Activated CD4-positive, alpha-beta T cell treated with anti-CD3 and anti-CD28 coated beads for 24 hours (primary cell): ENCODE measurements around the gene ULBP1.
"Not testable (repeated sequence)": the region's sequence is repeated elsewhere in the genome, so short reads cannot be mapped to it uniquely, and the experiment has no call there.

Source experiments
- DNase-seq, 2 donors: peaks; one replicate each; pipeline ENCODE4 v3.0.0-alpha.2; 2020; ENCODE audit warnings: low read depth in 2 of 2

Gene ULBP1

GRCh38 chr6:150004783-150005717 is 41.3 kb downstream of the ULBP1 start:
- DNase-seq = peak; percentile 81 to 85

DNA sequence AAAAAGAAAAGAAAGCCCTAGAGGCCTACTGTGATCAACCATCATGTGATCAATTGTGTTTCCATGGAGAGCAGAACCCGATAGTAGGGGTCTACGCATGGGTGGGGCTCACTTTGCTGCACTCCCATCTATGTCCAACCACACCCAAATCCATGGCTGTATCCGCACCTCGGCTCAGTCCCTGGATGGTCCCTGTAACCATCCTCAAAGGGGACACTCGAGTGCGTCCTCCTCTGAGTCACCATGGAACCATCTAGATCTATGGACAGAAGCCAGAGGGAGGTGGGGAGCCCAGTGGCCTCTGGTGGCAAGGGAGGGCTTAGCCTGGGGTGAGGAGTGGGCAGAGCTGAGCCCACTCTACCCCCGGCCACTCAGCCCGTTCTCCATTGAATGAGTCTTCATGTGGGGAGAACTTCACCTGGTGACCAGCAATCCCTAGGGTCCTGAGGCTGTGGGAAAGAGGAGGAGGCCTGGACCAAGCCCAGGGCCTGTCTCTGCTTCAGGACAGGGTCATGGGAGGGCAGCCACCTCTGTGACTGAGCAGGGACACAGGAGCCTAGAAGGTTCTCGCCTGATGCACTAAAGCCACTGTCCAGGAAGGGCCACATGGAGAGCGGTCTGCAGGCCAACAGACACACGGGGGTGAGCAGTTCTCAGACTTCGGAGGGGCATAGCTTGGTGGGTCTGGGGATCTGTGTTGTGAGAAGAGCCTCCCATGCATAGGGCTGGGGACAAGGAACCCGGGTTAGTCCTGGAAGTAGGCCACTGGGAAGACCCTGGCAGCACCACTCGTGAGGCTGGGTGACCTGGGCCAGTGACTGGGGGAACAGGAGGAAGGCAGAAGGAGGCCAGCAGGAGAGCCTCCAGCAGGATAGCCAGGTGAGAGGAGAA is 42.3 kb downstream of the ULBP1 start:
- no peak for DNase-seq

DNA sequence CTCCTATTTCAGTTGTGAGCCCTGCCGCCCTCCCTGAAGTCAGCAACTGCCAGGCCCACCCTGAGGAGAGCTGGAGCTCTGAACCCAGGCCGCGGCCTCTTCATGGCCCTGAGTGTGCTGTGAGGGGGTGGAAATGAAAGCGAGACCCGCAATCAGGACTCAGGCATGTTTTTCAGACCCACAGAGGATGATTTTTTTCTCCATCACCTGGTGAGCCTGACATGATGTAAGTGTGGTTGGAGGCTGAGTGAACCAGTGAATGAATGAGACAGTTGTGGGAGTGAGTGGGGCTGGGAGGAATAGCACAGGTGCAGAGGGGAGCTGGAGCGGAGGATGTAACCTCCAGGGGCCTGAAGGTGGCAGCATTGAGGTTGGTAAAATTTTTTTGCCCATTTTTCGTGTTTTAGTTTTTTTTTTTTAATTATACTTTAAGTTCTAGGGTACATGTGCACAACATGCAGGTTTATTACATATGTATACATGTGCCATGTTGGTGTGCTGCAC is 43.3 kb downstream of the ULBP1 start:
- DNase-seq = peak in 1 of 2 donors; percentile 31

DNA sequence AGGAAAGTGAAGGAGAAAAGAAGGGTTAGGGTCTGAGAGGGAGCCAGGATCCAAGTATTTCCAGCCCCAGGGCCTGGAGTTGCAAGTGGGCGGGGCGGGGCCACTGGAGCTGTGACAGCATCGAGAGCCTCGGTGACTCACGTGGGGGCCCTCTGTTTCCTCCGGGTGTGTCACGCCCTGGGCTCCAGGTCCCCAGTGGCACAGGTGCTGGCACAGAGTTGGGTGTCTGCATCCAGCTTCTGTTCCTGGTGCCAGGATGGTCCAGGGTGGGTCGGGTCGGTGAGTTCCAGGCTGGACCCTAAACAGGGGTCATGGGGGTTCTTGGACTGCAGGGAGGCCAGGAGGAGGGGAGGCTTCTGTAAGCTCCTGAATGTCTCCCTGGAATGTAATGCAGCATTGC is 44.8 kb downstream of the ULBP1 start:
- peak in 1 of 2 donors; percentile 40 for DNase-seq

DNA sequence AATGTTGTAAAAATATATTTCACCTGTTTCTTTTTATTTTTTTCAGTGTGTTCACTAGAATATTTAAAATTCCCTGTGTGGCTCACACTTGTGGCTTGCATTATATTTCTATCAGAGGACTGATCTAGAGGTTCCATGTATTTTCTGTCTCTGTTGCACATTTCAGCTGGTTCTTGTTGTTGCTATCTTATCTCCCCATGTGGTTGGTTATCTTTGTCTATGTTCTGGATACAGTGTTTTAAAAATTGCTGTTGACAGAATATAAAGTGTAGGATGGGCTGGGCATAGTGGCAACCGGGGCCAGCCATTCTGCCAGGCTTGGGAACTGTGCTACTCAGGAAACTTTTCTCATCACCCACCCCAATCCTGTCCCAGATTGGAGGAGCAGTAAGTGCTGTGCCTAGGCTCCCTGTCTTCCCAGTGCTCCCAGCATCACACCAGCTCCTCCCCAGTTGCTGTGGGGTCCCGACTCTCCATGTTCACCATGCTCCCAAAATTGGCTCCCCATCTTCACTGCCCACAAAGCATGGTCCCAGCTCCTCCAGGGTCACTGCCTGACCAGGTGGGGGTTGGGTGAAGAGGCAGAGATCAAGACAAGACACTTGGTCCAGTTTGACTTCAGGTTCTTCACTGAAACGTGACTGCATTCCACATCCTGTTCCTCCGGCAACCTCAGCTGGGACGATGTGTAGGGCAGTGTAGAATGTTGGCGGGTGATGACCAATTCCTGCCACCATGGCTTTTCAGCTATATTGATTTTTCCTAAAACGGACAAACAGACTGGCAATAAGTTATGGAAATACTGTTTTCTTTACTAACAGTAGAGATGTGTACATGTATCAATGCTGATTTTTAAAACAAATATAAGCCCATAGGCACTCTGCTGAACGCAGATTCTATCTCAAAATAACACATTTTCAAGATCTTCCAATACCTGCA is 49.4 kb downstream of the ULBP1 start:
- not testable (repeated sequence) for DNase-seq

DNA sequence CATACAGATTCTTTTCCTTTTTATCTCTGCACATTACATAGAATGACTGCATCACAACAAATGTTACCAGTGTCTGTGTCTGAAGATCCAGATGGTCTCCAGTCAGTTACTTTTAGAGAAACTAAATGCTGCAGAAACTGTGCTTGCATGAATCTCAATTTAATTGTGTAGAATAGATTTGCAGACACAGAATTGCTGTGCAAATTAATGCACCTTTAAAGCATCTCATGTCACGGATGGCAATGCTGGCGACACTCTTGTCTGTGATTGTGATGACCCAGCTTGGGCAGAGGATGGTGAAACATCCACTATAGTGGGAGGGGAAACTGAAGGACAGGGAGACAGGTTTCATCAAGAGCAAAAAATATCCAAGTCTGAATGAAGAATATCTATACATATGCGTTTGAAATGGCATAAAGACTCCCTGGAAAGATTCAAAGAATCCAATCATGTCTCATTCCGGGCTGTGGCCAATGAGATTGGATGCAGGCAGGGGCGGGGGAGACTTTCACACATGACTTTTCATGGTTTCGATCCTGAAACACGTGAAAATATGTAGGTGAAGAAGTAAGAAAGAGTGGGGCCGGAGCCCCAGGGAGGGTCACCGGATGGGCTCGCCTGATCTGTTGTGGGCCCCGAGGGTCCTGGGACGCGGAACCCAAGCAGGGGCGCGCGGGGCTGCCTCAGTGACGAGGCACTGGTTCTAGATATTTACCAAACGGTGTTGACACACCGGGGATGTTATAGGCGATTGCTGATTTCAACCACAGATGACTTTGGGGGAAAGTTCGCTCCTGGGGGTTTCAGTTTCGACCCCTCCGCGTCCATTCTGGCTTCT is 50.3 kb downstream of the ULBP1 start:
- DNase-seq = not testable (repeated sequence)

DNA sequence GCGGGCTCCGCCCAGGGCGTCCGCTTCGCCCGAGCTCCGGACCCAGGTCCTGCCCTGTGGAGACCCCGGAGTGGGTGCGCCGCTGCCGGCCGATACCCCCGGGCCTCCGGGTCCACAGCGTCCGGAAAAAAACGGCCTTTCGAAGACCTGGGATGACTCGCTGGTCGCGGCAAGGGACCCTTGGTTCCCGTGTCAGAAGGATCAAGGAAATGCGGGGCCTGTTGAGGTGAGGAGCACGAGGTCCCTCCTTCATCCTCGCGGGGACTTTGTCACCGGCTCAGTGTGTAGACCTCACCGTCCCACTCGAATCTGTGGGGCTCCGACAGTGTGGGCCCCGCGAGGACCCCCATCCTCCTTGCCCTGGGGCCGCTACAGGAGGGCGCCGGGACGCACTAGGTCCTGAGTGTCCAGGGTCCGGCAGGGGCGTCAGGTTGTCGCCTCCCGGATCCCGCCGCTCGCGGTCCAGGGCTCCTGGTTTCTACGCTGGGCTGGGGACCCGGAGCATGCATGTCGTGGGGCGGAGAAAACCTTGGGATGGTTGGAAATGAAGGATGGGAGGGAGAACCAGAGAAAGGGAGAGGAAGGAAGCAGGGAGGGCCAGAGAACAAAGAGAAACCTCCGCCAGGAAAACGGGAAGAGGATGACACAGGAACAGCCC is 51.0 kb downstream of the ULBP1 start:
- not testable (repeated sequence) for DNase-seq

- not testable (repeated sequence) for DNase-seq
Observed at GRCh38 chr6:150015281-150016001, 51.7 kb downstream of the ULBP1 start.

DNA sequence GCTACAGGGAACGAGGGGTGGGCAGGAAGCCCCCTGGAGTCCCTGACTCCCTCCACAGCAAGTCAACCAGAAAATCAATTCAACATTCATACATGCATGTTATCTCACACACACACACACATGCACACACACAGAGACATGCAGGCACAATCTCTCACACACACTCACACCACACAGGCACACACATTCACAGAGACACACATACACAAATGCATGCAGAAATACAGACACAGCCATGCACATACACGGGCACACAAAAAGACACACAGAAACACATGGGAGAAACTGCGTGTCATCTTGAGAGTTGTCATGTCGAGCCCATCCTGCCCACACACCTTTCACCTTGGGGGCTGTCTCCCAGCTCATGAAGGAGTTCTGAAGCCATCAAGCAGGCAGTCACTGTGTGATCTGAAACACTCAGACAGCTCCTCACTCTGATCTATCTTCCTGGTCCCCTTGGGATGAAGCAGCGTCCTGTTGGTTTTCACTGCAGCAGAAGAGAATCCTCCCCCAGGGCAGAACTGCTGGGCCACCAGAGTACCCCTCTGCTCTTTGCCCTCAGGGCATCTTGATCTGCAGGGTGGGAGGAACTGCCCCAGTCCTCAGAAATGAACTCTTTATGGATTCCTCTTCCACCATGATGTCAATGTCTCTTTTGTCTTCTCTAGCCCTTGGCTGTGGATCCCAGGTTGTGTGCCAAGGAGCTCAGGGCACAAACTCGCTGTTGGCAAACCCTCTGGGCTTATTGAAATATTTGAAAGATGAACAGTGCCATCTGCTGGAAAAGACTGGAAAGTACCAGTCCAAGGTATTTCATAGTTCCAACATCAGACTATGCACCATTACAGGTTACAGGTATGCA is 52.8 kb downstream of the ULBP1 start:
- peak in 1 of 2 donors; percentile 55 for DNase-seq

- not testable (repeated sequence) for DNase-seq
Observed at GRCh38 chr6:150017186-150017521, 53.4 kb downstream of the ULBP1 start.

GRCh38 chr6:150018846-150019580 is 55.3 kb downstream of the ULBP1 start:
- DNase-seq = no peak

GRCh38 chr6:150021870-150022269 is 58.1 kb downstream of the ULBP1 start:
- not testable (repeated sequence) for DNase-seq
